H1 (cell line): ENCODE measurements around the gene KIAA0513. TPM values are rescaled to one million over a fixed set of nuclear protein-coding genes. Genes with fewer than 3 reads are reported as not detected.
A peak's percentile ranks its signal among the peaks of the same experiment; 100 is the strongest.

Source experiments
- CTCF ChIA-PET: fragments of 300-600 bp; sonication (Branson Sonifier 250); formaldehyde crosslinking; loops from one replicate; lab custom pipeline; 2021; ENCODE audit not compliant: partially characterized antibody; lab: Charles Lee
- POLR2A ChIA-PET: fragments of 300-600 bp; sonication (Branson Sonifier 250); formaldehyde crosslinking; loops from one replicate; lab custom pipeline; 2021; ENCODE audit warnings: inconsistent platforms; ENCODE audit not compliant: partially characterized antibody; lab: Charles Lee
- DNase-seq, 2 experiments: peaks; one replicate each; pipeline versions ENCODE4 v3.0.0 to v3.0.0-alpha.2; 2010 to 2022; ENCODE audit warnings: low spot score in 2 of 2, low read depth in 1 of 2, mixed read lengths in 1 of 2
- FAIRE-seq: peaks from 2 replicates; lab custom pipeline; 2011; peaks lifted over from hg19 to GRCh38; lab: Jason Lieb, UNC
- H2AFZ ChIP-seq: 2 replicates; pipeline ENCODE4 v1.8.1; 2012; ENCODE audit warnings: low read length, inconsistent platforms
- H2AK5ac ChIP-seq: 2 replicates; pipeline ENCODE4 v1.6.1; 2013; ENCODE audit warnings: low read depth, low read length
- H2BK120ac ChIP-seq: replicated peaks from 2 replicates; pipeline ENCODE3; 2013; ENCODE audit warnings: low read depth, low read length, inconsistent platforms
- H2BK12ac ChIP-seq: 2 replicates; pipeline ENCODE4 v1.6.1; 2013; ENCODE audit warnings: low read depth, low read length
- H2BK15ac ChIP-seq: 2 replicates; pipeline ENCODE4 v1.6.1; 2013; ENCODE audit warnings: low read length
- H2BK20ac ChIP-seq: 2 replicates; pipeline ENCODE4 v1.6.1; 2013; ENCODE audit warnings: low read length
- H2BK5ac ChIP-seq: 2 replicates; pipeline ENCODE4 v1.6.1; 2013; ENCODE audit warnings: low read depth, low read length
- H3K14ac ChIP-seq: 2 replicates; pipeline ENCODE4 v1.6.1; 2013; ENCODE audit warnings: inconsistent platforms; ENCODE audit not compliant: insufficient read length
- H3K18ac ChIP-seq: 2 replicates; pipeline ENCODE4 v1.6.1; 2013; ENCODE audit warnings: low read length; ENCODE audit errors: extremely low read depth
- H3K23ac ChIP-seq: 2 replicates; pipeline ENCODE4 v1.6.1; 2013; ENCODE audit warnings: inconsistent platforms; ENCODE audit not compliant: insufficient read length
- H3K23me2 ChIP-seq: 2 replicates; pipeline ENCODE4 v1.6.1; 2013; ENCODE audit warnings: low read depth, low read length
- H3K27ac ChIP-seq: 2 replicates; pipeline ENCODE4 v1.6.1; 2011; ENCODE audit warnings: low read depth, low read length, inconsistent platforms
- H3K27me3 ChIP-seq, 4 experiments: replicated peaks in 1 of 4; 1 replicate in 1 of 4; 2 replicates in 3 of 4; pipeline versions ENCODE4 v1.6.1 to v1.8.1; 2011 to 2013; ENCODE audit warnings: low read length in 3 of 4, mild to moderate bottlenecking in 3 of 4, inconsistent platforms in 2 of 4, mixed read lengths in 2 of 4, moderate library complexity in 1 of 4; ENCODE audit not compliant: control insufficient read depth in 3 of 4, insufficient read depth in 3 of 4; ENCODE audit errors: extremely low read depth in 1 of 4
- H3K36me3 ChIP-seq, 4 experiments: 2 replicates each; pipeline versions ENCODE4 v1.6.1 to v1.8.1; 2011 to 2013; ENCODE audit warnings: mild to moderate bottlenecking in 4 of 4, low read length in 3 of 4, moderate library complexity in 2 of 4, control low read depth in 1 of 4, inconsistent platforms in 1 of 4; ENCODE audit not compliant: insufficient read depth in 4 of 4, control insufficient read depth in 2 of 4
- H3K4ac ChIP-seq: replicated peaks from 2 replicates; pipeline ENCODE3; 2013; ENCODE audit warnings: low read length, low read depth, mixed read lengths, inconsistent platforms; ENCODE audit not compliant: insufficient read length
- H3K4me1 ChIP-seq, 4 experiments: replicated peaks in 1 of 4; 1 replicate in 1 of 4; 2 replicates in 3 of 4; pipeline versions ENCODE4 v1.6.1 to v1.8.1; 2011 to 2013; ENCODE audit warnings: low read length in 3 of 4, inconsistent platforms in 2 of 4, mixed read lengths in 1 of 4; ENCODE audit not compliant: insufficient read depth in 4 of 4, control insufficient read depth in 3 of 4
- H3K4me2 ChIP-seq, 2 experiments: 2 replicates each; pipeline versions ENCODE4 v1.6.1 to v1.8.1; 2011 to 2013; ENCODE audit warnings: low read depth in 2 of 2, low read length in 2 of 2, control low read depth in 1 of 2, inconsistent platforms in 1 of 2, mild to moderate bottlenecking in 1 of 2; ENCODE audit not compliant: insufficient read depth in 1 of 2
- H3K4me3 ChIP-seq, 4 experiments: fragments of 200-600, 300-600 bp in 1 of 4; sonication (generic), shearing (Covaris generic), sonication (Bioruptor Twin) in 1 of 4; 2 replicates each; pipeline versions ENCODE4 v1.5.1 to v1.8.1; 2011 to 2016; ENCODE audit warnings: low read length in 4 of 4, low read depth in 3 of 4, control low read depth in 2 of 4, inconsistent platforms in 2 of 4, mild to moderate bottlenecking in 2 of 4, mixed read lengths in 1 of 4, moderate library complexity in 1 of 4; ENCODE audit not compliant: insufficient read depth in 2 of 4; ENCODE audit errors: extremely low read depth in 1 of 4
- H3K56ac ChIP-seq: replicated peaks from 2 replicates; pipeline ENCODE3; 2013; ENCODE audit warnings: low read depth, mild to moderate bottlenecking, mixed read lengths, low read length, inconsistent platforms; ENCODE audit not compliant: insufficient read length
- H3K79me1 ChIP-seq: 2 replicates; pipeline ENCODE4 v1.6.1; 2013; ENCODE audit warnings: low read depth, low read length, control low read depth
- H3K79me2 ChIP-seq, 2 experiments: 2 replicates each; pipeline versions ENCODE4 v1.6.1 to v1.8.1; 2012 to 2013; ENCODE audit warnings: low read length in 2 of 2, mild to moderate bottlenecking in 2 of 2, inconsistent platforms in 1 of 2; ENCODE audit not compliant: insufficient read depth in 2 of 2, control insufficient read depth in 1 of 2
- H3K9ac ChIP-seq, 4 experiments: replicated peaks in 1 of 4; 1 replicate in 1 of 4; 2 replicates in 3 of 4; pipeline versions ENCODE4 v1.6.1 to v1.8.1; 2011 to 2013; ENCODE audit warnings: low read depth in 3 of 4, low read length in 3 of 4, control low read depth in 2 of 4, mild to moderate bottlenecking in 2 of 4, moderate library complexity in 2 of 4, inconsistent platforms in 1 of 4; ENCODE audit errors: extremely low read depth in 1 of 4
- H3K9me3 ChIP-seq, 2 experiments: 2 replicates each; pipeline versions ENCODE4 v1.6.1 to v1.8.1; 2012 to 2013; ENCODE audit warnings: mild to moderate bottlenecking in 2 of 2, moderate library complexity in 2 of 2, control low read depth in 1 of 2, inconsistent platforms in 1 of 2, low read depth in 1 of 2, low read length in 1 of 2, mixed read lengths in 1 of 2; ENCODE audit not compliant: insufficient read depth in 2 of 2
- H4K20me1 ChIP-seq, 2 experiments: replicated peaks in 1 of 2; 2 replicates each; pipeline versions ENCODE3 to v1.8.1; 2011 to 2013; ENCODE audit warnings: inconsistent platforms in 2 of 2, low read length in 2 of 2, mild to moderate bottlenecking in 1 of 2; ENCODE audit not compliant: insufficient read depth in 2 of 2, control insufficient read depth in 1 of 2
- H4K5ac ChIP-seq: 2 replicates; pipeline ENCODE4 v1.6.1; 2013; ENCODE audit warnings: low read length, low read depth, mixed read lengths, inconsistent platforms; ENCODE audit not compliant: insufficient read length
- H4K8ac ChIP-seq: 2 replicates; pipeline ENCODE4 v1.8.0; 2013; ENCODE audit warnings: mild to moderate bottlenecking, moderate library complexity, low read length, inconsistent platforms; ENCODE audit not compliant: insufficient read depth; ENCODE audit errors: extremely low read depth
- H4K91ac ChIP-seq: replicated peaks from 2 replicates; pipeline ENCODE3; 2013; ENCODE audit warnings: low read length, mixed read lengths, inconsistent platforms; ENCODE audit not compliant: insufficient read length
- BACH1 ChIP-seq: IDR thresholded peaks from 2 replicates; pipeline ENCODE4 v1.6.1; 2012; ENCODE audit warnings: low read length, improper control_type of control experiment
- CHD1 ChIP-seq: IDR thresholded peaks from 2 replicates; pipeline ENCODE4 v1.6.1; 2012; ENCODE audit warnings: low read depth, low read length, improper control_type of control experiment
- EP300 ChIP-seq, 2 experiments: IDR thresholded peaks; 1 replicate in 1 of 2; 2 replicates in 1 of 2; pipeline ENCODE4 v1.6.1; 2011 to 2012; ENCODE audit warnings: low read depth in 2 of 2, low read length in 2 of 2, mild to moderate bottlenecking in 2 of 2, borderline replicate concordance in 1 of 2, inconsistent platforms in 1 of 2, moderate library complexity in 1 of 2
- HDAC6 ChIP-seq: IDR thresholded peaks from one replicate; pipeline ENCODE4 v1.7.1; 2012; ENCODE audit warnings: low read depth, mild to moderate bottlenecking, inconsistent platforms, low read length, moderate library complexity
- KDM1A ChIP-seq: fragments of 200-600, 300-600 bp; sonication (generic); IDR thresholded peaks from 2 replicates; pipeline ENCODE4 v1.7.1; 2016; ENCODE audit warnings: mild to moderate bottlenecking, low read length, borderline replicate concordance
- WGBS, 2 experiments: shearing (Covaris generic) in 1 of 2; methylation state at CpG; one replicate each; pipeline versions ENCODE4 v1.1.6 to v1.1.7; 2013 to 2015; ENCODE audit warnings: low lambda C conversion rate in 2 of 2, mixed read lengths in 2 of 2, inconsistent platforms in 1 of 2, low coverage in 1 of 2, missing lambda C conversion rate in 1 of 2; ENCODE audit not compliant: insufficient replicate concordance in 2 of 2, insufficient coverage in 1 of 2, insufficient read length in 1 of 2; ENCODE audit errors: extremely low coverage in 1 of 2, missing lambda C conversion rate in 1 of 2; 5-methylcytosine and 5-hydroxymethylcytosine counted together
- polyA plus RNA-seq, 7 experiments: library from polyadenylated mRNA; depleted of rRNA in 3 of 7; stranded (reverse) in 5 of 7; unstranded in 2 of 7; fragments of >200 nt in 5 of 7; fragments of 200-250 nt in 2 of 7; gene quantifications; 1 replicate in 5 of 7; 2 replicates in 1 of 7; 4 replicates in 1 of 7; pipeline versions ENCODE4 v1.2.1 to v1.2.3, GENCODE V29; 2011 to 2013; ENCODE audit warnings: missing spikeins in 2 of 7, mixed read lengths in 2 of 7
- total RNA-seq: library from RNA; stranded (reverse); fragmentation: NEBNext Ultra II Directional; extraction: Animal tissue kit (Norgen Biotek cat#: 25700); gene quantifications from 2 replicates; pipeline ENCODE4 v1.2.1, GENCODE V29; 2021

Gene KIAA0513
- total and polyA plus RNA-seq, 2 of the 8 experiments (the other 6 are each of a cell fraction or from before 2014, with no cell fraction given), result 2.1 to 6.1 TPM

DNA sequence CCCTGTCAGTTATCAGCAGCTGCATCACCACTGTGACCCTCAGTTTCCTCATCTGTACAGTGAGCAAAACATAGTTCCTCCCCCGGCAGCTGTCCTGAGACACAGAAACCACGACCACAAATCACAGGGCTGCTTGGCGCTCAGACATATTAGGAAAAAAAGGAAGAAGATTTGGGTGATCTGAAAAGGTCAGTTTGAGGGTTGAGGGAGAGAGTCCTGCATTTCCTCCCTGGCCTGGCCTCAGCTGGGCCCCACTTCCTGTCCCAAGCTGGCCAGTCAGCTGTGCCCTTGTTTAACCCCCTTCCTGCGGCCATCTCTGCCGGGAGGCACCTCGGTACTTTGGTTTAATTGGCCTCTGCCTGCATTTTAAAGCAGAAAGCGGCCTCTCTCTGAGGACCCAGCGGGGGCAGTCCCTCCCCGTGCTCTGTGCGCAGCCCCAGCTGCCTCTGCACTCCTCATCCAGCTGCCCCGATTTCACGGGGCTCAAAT, 108.7 kb downstream of the KIAA0513 start:
- 91% methylated on average over 11 of the region's 12 CpGs; no CpG with 5 or more reads in 1 of the 2 experiments for WGBS, 2 experiments
- Histone ChIP-seq H3K27ac (no peak overlapping the region), H2BK20ac (0 out of 2 replicates have a peak overlapping the region, but pooled peaks have one; percentile 80), H3K4me1 (peaks cover 0 to 11% (median 2%) of the 10 kb centered on the region in 4 experiments; a peak in 4 of 7 replicates), H3K14ac (no peak overlapping the region), H2BK5ac (no peak overlapping the region), H3K9ac (no peak overlapping the region), H4K91ac (no peak overlapping the region), H4K5ac (no peak overlapping the region), H3K4ac (no peak overlapping the region), H3K4me3 (no peak overlapping the region), H4K20me1 (no peaks in the 10 kb centered on the region), H3K56ac (no peak overlapping the region), H3K36me3 (no peaks in the 10 kb centered on the region), H2BK12ac (0 out of 2 replicates have a peak overlapping the region, but pooled peaks have one; percentile 80), H3K79me1 (no peaks in the 10 kb centered on the region), H2AFZ (no peak overlapping the region), H3K18ac (no peak overlapping the region), H3K23me2 (no peaks in the 10 kb centered on the region), H3K23ac (no peak overlapping the region), H2AK5ac (0 out of 2 replicates have a peak overlapping the region, but pooled peaks have one; percentile 15), H3K4me2 (no peak overlapping the region), H2BK15ac (peak overlapping the region; percentile 98; the same call in 1 of the 2 replicates), H4K8ac (no peak overlapping the region), H2BK120ac (no peak overlapping the region), H3K79me2 (no peaks in the 10 kb centered on the region), H3K27me3 (no peaks in the 10 kb centered on the region), H3K9me3 (no peaks in the 10 kb centered on the region; a peak in 1 of 4 replicates)
- POLR2A ChIA-PET, result interaction anchor here (1.0 kb wide), 1 partner anchor 22 kb away, joined by 4 read pairs; no protein-coding TSS in a partner anchor
- TF ChIP-seq BACH1 (no peak), KDM1A (no peak), HDAC6 (no peak), EP300 (IDR thresholded peaks at IDR 0.05; ENCODE audit: borderline replicate concordance in 1 of 2, low read depth in 2 of 2, low read length in 2 of 2) (no peak), CHD1 (no peak)
- DNase-seq (no peak), FAIRE-seq (no peak)
- CTCF ChIA-PET, result interaction anchor here (1.0 to 1.8 kb wide), 9 partner anchors 9 to 161 kb away, joined by 3 to 8 read pairs (median 3); no protein-coding TSS in a partner anchor
